Esophagus squamous epithelium (tissue), 5 donors: ENCODE measurements around the gene SLC6A1. TPM values are rescaled to one million over a fixed set of nuclear protein-coding genes. Genes with fewer than 3 reads are reported as not detected.

Experiments used
- DNase-seq: peaks from one replicate; lab custom pipeline; 2025; lab: John Stamatoyannopoulos, UW
- H3K27ac ChIP-seq, 4 donors: fragments of 200-600 bp; sonication (generic); one replicate each; pipeline ENCODE4 v1.5.1; 2016 to 2019; ENCODE audit warnings: mild to moderate bottlenecking in 1 of 4
- H3K27me3 ChIP-seq, 4 donors: fragments of 200-600 bp; sonication (generic); 1 replicate in 3 of 4; 2 replicates in 1 of 4; pipeline versions ENCODE4 v1.5.1 to v1.6.0; 2017 to 2021; ENCODE audit warnings: antibody characterized with exemption in 1 of 4
- H3K36me3 ChIP-seq, 3 donors: fragments of 200-600 bp; sonication (generic); one replicate each; pipeline ENCODE4 v1.5.1; 2016 to 2019
- H3K4me1 ChIP-seq, 3 donors: fragments of 200-600 bp; sonication (generic); one replicate each; pipeline ENCODE4 v1.5.1; 2017 to 2019
- H3K4me3 ChIP-seq, 4 donors: fragments of 200-600 bp; sonication (generic); 1 replicate in 3 of 4; 2 replicates in 1 of 4; pipeline ENCODE4 v1.5.1; 2016 to 2019; ENCODE audit warnings: mild to moderate bottlenecking in 2 of 4, moderate library complexity in 1 of 4
- H3K9me3 ChIP-seq, 3 donors: fragments of 200-600 bp; sonication (generic); one replicate each; pipeline ENCODE4 v1.5.1; 2016 to 2019
- CTCF ChIP-seq, 6 experiments: fragments of 450-650 bp in 4 of 6; fragments of 200-600 bp in 2 of 6; sonication (generic) in 2 of 6; IDR thresholded peaks; one replicate each; pipeline ENCODE4 v1.5.1; 2016 to 2019; ENCODE audit warnings: antibody characterized with exemption in 6 of 6, mild to moderate bottlenecking in 4 of 6, moderate library complexity in 4 of 6
- POLR2A ChIP-seq, 4 donors: fragments of 450-650 bp; IDR thresholded peaks; one replicate each; pipeline ENCODE4 v1.6.1; 2017; ENCODE audit warnings: antibody characterized with exemption in 4 of 4, mild to moderate bottlenecking in 4 of 4, moderate library complexity in 3 of 4
- WGBS, 2 donors: methylation state at CpG; one replicate each; pipeline ENCODE4 v1.1.5; 2018; 5-methylcytosine and 5-hydroxymethylcytosine counted together
- intact Hi-C: fragments of 100-400 bp; cut with DNase I; formaldehyde crosslinking; loops from one replicate; pipeline ENCODE4 v1.15.0; 2022
- total RNA-seq, 4 donors: library from RNA; depleted of rRNA; stranded (reverse); fragments of >200 nt; gene quantifications; one replicate each; pipeline ENCODE4 v1.1.0, GENCODE V29; 2016
- donor health status: DM: yes; HTN: yes; CAD: no.

The SLC6A1 gene
- total RNA-seq, 4 donors from 2014 or later: 8.6 to 34.4 (median 22.3) TPM

GRCh38 chr3:10992943-10993728, 588 bp downstream of the SLC6A1 start:
- TF ChIP-seq CTCF (IDR thresholded peaks at IDR 0.05) (no peak), POLR2A (IDR thresholded peaks at IDR 0.05) (no peak)
- intact Hi-C loops: no loop called here
- Histone ChIP-seq H3K9me3 (no peaks in the 10 kb centered on the region), H3K36me3 (no peaks in the 10 kb centered on the region), H3K4me3 (peak overlapping the region; percentile 53 to 73 (median 60)), H3K27me3 (peaks cover 0 to 88% (median 0%) of the 10 kb centered on the region in 4 donors), H3K4me1 (peaks cover 5 to 62% (median 11%) of the 10 kb centered on the region in 3 donors), H3K27ac (peak overlapping the region in 3 of 4 donors; percentile 62 to 65 (median 64))
- DNase-seq: no peak
- WGBS, 2 donors: 3 to 8% methylated on average over 12 to 19 of the region's 69 CpGs

- Histone ChIP-seq H3K36me3 (no peaks in the 10 kb centered on the region), H3K4me3 (peak overlapping the region; percentile 53 to 73 (median 60)), H3K27me3 (peaks cover 0 to 88% (median 0%) of the 10 kb centered on the region in 4 donors), H3K4me1 (peaks cover 5 to 68% (median 14%) of the 10 kb centered on the region in 3 donors), H3K27ac (peak overlapping the region in 2 of 4 donors; percentile 62 to 65), H3K9me3 (no peaks in the 10 kb centered on the region)
- intact Hi-C loops: no loop called here
- WGBS, 2 donors: 14 to 44% methylated on average over 5 to 7 of the region's 9 CpGs
- no peak for DNase-seq
- TF ChIP-seq POLR2A (IDR thresholded peaks at IDR 0.05): no peak
- TF ChIP-seq CTCF (IDR thresholded peaks at IDR 0.05): no peak
Measured at GRCh38 chr3:10993729-10994065, 1.1 kb downstream of the SLC6A1 start.

- Histone ChIP-seq H3K36me3 (no peaks in the 10 kb centered on the region), H3K27ac (peak overlapping the region in 1 of 4 donors; percentile 65), H3K9me3 (no peaks in the 10 kb centered on the region), H3K4me1 (peaks cover 11 to 74% (median 16%) of the 10 kb centered on the region in 3 donors), H3K4me3 (peak overlapping the region in 3 of 4 donors; percentile 53 to 73 (median 60)), H3K27me3 (peaks cover 0 to 88% (median 0%) of the 10 kb centered on the region in 4 donors)
- no peak for DNase-seq
- WGBS, 2 donors: 90% methylated on average over 2 of the region's 3 CpGs; no CpG with 5 or more reads in 1 of the 2 donors
- intact Hi-C loops: no loop called here
- TF ChIP-seq POLR2A (IDR thresholded peaks at IDR 0.05) (no peak), CTCF (IDR thresholded peaks at IDR 0.05) (no peak)
Measured at GRCh38 chr3:10994306-10994705, 1.8 kb downstream of the SLC6A1 start.

GRCh38 chr3:10995871-10996270, 3.3 kb downstream of the SLC6A1 start:
- no peaks in the 10 kb centered on the region for H3K36me3 ChIP-seq
- H3K4me1 ChIP-seq: peaks cover 14 to 82% (median 16%) of the 10 kb centered on the region in 3 donors
- H3K4me3 ChIP-seq: no peak overlapping the region
- no peak for TF ChIP-seq CTCF (IDR thresholded peaks at IDR 0.05)
- TF ChIP-seq POLR2A (IDR thresholded peaks at IDR 0.05): no peak
- 67% methylated on average over 1 to 4 of the region's 8 CpGs for WGBS, 2 donors
- DNase-seq: no peak
- no peaks in the 10 kb centered on the region for H3K9me3 ChIP-seq
- intact Hi-C loops: no loop called here
- peaks cover 0 to 94% (median 0%) of the 10 kb centered on the region in 4 donors for H3K27me3 ChIP-seq
- H3K27ac ChIP-seq: no peak overlapping the region

GRCh38 chr3:10996345-10997013, 3.9 kb downstream of the SLC6A1 start:
- H3K4me1 ChIP-seq: peaks cover 16 to 89% (median 17%) of the 10 kb centered on the region in 3 donors
- H3K4me3 ChIP-seq: no peak overlapping the region
- WGBS, 2 donors: 36 to 72% methylated on average over 2 to 5 of the region's 5 CpGs
- H3K9me3 ChIP-seq: no peaks in the 10 kb centered on the region
- no peaks in the 10 kb centered on the region for H3K36me3 ChIP-seq
- DNase-seq: no peak
- H3K27me3 ChIP-seq: peaks cover 0 to 91% (median 0%) of the 10 kb centered on the region in 4 donors
- TF ChIP-seq POLR2A (IDR thresholded peaks at IDR 0.05) (no peak), CTCF (IDR thresholded peaks at IDR 0.05) (no peak)
- no peak overlapping the region for H3K27ac ChIP-seq
- intact Hi-C loops: no loop called here
